Mammary epithelial cell (primary cell): Measurements from ENCODE around the gene MUSK.

Experiments used
- EZH2 ChIP-seq: IDR thresholded peaks from 2 replicates; pipeline ENCODE4 v1.6.1; 2012; ENCODE audit warnings: low read length, inconsistent platforms, borderline replicate concordance
- TF ChIP-seq, protein P1 (sequence below), 2 donors: IDR thresholded peaks in 1 of 2; conservative IDR thresholded peaks in 1 of 2; 2 replicates each; pipeline ENCODE4 v1.5.1; 2011 to 2012; ENCODE audit warnings: inconsistent platforms in 2 of 2, low read length in 2 of 2, mild to moderate bottlenecking in 2 of 2, control low read depth in 1 of 2, low read depth in 1 of 2; ENCODE audit not compliant: insufficient read depth in 1 of 2; ENCODE audit errors: extremely low read depth in 1 of 2

DNA sequence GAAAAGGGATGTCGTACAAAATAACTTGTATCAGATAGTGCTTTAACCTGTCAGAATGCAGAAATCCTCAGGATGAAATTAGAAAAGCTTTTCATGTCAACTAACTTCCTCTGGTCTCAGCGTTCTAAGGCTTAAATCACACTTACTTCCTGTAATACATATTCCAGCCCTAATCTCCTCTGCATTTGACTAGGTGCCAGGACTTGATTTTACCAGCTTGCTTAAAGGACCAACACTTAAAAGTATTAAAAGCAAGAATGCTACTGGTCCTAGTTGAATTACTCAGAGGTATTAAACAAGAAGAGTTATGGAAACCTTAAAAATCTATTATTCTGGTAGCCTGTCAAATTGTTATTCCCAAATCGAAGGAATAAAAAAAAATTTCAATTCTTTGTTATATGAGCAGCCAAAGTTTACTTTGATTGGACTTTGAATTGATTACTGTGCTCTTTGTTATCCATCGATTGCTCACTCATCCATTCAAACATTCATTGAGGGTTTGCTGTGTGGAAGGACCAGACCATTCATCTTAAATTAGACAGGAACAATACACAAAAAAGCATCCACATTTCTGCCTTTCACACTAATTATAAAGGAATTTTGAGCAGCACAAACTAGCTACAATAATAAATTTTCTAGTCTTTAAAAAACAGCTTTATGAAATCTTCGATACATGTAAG lies 108.7 kb downstream of the MUSK start:
- TF ChIP-seq, protein P1, sequence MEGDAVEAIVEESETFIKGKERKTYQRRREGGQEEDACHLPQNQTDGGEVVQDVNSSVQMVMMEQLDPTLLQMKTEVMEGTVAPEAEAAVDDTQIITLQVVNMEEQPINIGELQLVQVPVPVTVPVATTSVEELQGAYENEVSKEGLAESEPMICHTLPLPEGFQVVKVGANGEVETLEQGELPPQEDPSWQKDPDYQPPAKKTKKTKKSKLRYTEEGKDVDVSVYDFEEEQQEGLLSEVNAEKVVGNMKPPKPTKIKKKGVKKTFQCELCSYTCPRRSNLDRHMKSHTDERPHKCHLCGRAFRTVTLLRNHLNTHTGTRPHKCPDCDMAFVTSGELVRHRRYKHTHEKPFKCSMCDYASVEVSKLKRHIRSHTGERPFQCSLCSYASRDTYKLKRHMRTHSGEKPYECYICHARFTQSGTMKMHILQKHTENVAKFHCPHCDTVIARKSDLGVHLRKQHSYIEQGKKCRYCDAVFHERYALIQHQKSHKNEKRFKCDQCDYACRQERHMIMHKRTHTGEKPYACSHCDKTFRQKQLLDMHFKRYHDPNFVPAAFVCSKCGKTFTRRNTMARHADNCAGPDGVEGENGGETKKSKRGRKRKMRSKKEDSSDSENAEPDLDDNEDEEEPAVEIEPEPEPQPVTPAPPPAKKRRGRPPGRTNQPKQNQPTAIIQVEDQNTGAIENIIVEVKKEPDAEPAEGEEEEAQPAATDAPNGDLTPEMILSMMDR (conservative IDR thresholded peaks at IDR 0.05 in 1 of 2, IDR thresholded peaks at IDR 0.05 in 1 of 2; ENCODE audit: extremely low read depth in 1 of 2, insufficient read depth in 1 of 2, low read depth in 1 of 2, low read length in 2 of 2), result no peak
- TF ChIP-seq EZH2, result no peak
